IMR-90 (cell line): ENCODE measurements around the gene UVSSA. TPM values are rescaled to one million over a fixed set of nuclear protein-coding genes. Genes with fewer than 3 reads are reported as not detected.

Experiments
- ATAC-seq: fragments of 200-7000 bp; cut with Tn5 transposase; 2 replicates; pipeline ENCODE4 v1.9.1; 2020; ENCODE audit warnings: low read depth, mild to moderate bottlenecking, moderate library complexity
- BruUV-seq: library from RNA; stranded (reverse); fragments of 400-500 nt; replicated peaks from 2 replicates; lab custom pipeline; 2021; lab: Mats Ljungman, UMichigan
- CTCF ChIA-PET: fragments of 300-600 bp; formaldehyde crosslinking; extraction: SDS; loops from one replicate; lab custom pipeline; 2021; ENCODE audit warnings: antibody characterized with exemption; lab: Yijun Ruan, JAX
- POLR2A ChIA-PET: fragments of 300-600 bp; sonication (Branson Sonifier 250); formaldehyde crosslinking; loops from one replicate; lab custom pipeline; 2022; ENCODE audit warnings: antibody characterized with exemption; ENCODE audit not compliant: unreplicated experiment; lab: Charles Lee
- DNase-seq: peaks from one replicate; pipeline ENCODE4 v3.0.0; 2013
- H2AFZ ChIP-seq: replicated peaks from 2 replicates; pipeline ENCODE3; 2013; ENCODE audit warnings: low read length, mild to moderate bottlenecking; ENCODE audit not compliant: poor library complexity
- H2AK5ac ChIP-seq: 2 replicates; pipeline ENCODE4 v1.6.1; 2013; ENCODE audit warnings: low read depth, low read length, inconsistent platforms
- H2AK9ac ChIP-seq: replicated peaks from 2 replicates; pipeline ENCODE3; 2013; ENCODE audit warnings: mild to moderate bottlenecking, low read depth, low read length, moderate library complexity; ENCODE audit not compliant: poor library complexity
- H2BK120ac ChIP-seq: 2 replicates; pipeline ENCODE4 v1.6.1; 2013; ENCODE audit warnings: low read depth, low read length, inconsistent platforms
- H2BK15ac ChIP-seq: 3 replicates; pipeline ENCODE4 v1.6.1; 2013; ENCODE audit warnings: low read depth, low read length, inconsistent platforms
- H2BK20ac ChIP-seq: 2 replicates; pipeline ENCODE4 v1.6.1; 2013; ENCODE audit warnings: low read depth, mild to moderate bottlenecking, inconsistent platforms, low read length, moderate library complexity
- H2BK5ac ChIP-seq: 2 replicates; pipeline ENCODE4 v1.6.1; 2013; ENCODE audit warnings: mild to moderate bottlenecking, low read depth, low read length, inconsistent platforms; ENCODE audit not compliant: poor library complexity, severe bottlenecking
- H3K14ac ChIP-seq: replicated peaks from 2 replicates; pipeline ENCODE4 v1.6.1; 2013; ENCODE audit warnings: low read depth, low read length, inconsistent platforms
- H3K18ac ChIP-seq: 2 replicates; pipeline ENCODE4 v1.6.1; 2013; ENCODE audit warnings: low read depth, low read length, control low read depth
- H3K23ac ChIP-seq: 2 replicates; pipeline ENCODE4 v1.6.1; 2013; ENCODE audit warnings: low read depth, low read length, inconsistent platforms
- H3K27ac ChIP-seq: 2 replicates; pipeline ENCODE4 v1.5.1; 2013; ENCODE audit warnings: mild to moderate bottlenecking, control low read depth, low read length; ENCODE audit not compliant: insufficient read depth
- H3K27me3 ChIP-seq: 2 replicates; pipeline ENCODE4 v1.6.1; 2013; ENCODE audit warnings: low read length; ENCODE audit not compliant: control insufficient read depth, insufficient read depth
- H3K36me3 ChIP-seq: 2 replicates; pipeline ENCODE4 v1.6.1; 2013; ENCODE audit warnings: low read length, mixed read lengths; ENCODE audit not compliant: control insufficient read depth, insufficient read depth
- H3K4ac ChIP-seq: 2 replicates; pipeline ENCODE4 v1.6.1; 2013; ENCODE audit warnings: low read depth, low read length, inconsistent platforms
- H3K4me1 ChIP-seq: 2 replicates; pipeline ENCODE4 v1.6.1; 2013; ENCODE audit warnings: low read length, mixed read lengths; ENCODE audit not compliant: control insufficient read depth, insufficient read depth
- H3K4me2 ChIP-seq: 2 replicates; pipeline ENCODE4 v1.6.1; 2013; ENCODE audit warnings: low read depth, mild to moderate bottlenecking, control low read depth, low read length, moderate library complexity
- H3K4me3 ChIP-seq: 2 replicates; pipeline ENCODE4 v1.5.1; 2013; ENCODE audit warnings: low read depth, mild to moderate bottlenecking, control low read depth, low read length, moderate library complexity; ENCODE audit not compliant: insufficient read depth
- H3K56ac ChIP-seq: 2 replicates; pipeline ENCODE4 v1.6.1; 2013; ENCODE audit warnings: low read length, inconsistent platforms; ENCODE audit not compliant: insufficient read depth; ENCODE audit errors: extremely low read depth
- H3K79me1 ChIP-seq, 2 experiments: 2 replicates each; pipeline ENCODE4 v1.6.1; 2013; ENCODE audit warnings: low read length in 2 of 2, inconsistent platforms in 1 of 2, low read depth in 1 of 2
- H3K9ac ChIP-seq: 2 replicates; pipeline ENCODE4 v1.6.1; 2013; ENCODE audit warnings: low read depth, low read length, control low read depth
- H3K9me1 ChIP-seq: 2 replicates; pipeline ENCODE4 v1.6.1; 2013; ENCODE audit warnings: low read length, inconsistent platforms; ENCODE audit not compliant: insufficient read depth
- H3K9me3 ChIP-seq: 2 replicates; pipeline ENCODE4 v1.6.1; 2013; ENCODE audit warnings: low read length; ENCODE audit not compliant: control insufficient read depth, insufficient read depth
- H4K20me1 ChIP-seq: 2 replicates; pipeline ENCODE4 v1.6.1; 2013; ENCODE audit warnings: low read length, inconsistent platforms; ENCODE audit not compliant: insufficient read depth
- H4K5ac ChIP-seq: 2 replicates; pipeline ENCODE4 v1.6.1; 2013; ENCODE audit warnings: mild to moderate bottlenecking, low read depth, low read length, control low read depth
- H4K8ac ChIP-seq, 2 experiments: 2 replicates each; pipeline ENCODE4 v1.6.1; 2013; ENCODE audit warnings: low read depth in 2 of 2, low read length in 2 of 2, control low read depth in 1 of 2, inconsistent platforms in 1 of 2
- H4K91ac ChIP-seq: 2 replicates; pipeline ENCODE4 v1.6.1; 2013; ENCODE audit warnings: low read depth, low read length, inconsistent platforms; ENCODE audit not compliant: insufficient read depth
- BHLHE40 ChIP-seq: fragments of 150-350 bp; IDR thresholded peaks from 2 replicates; pipeline ENCODE4 v1.6.1; 2016; ENCODE audit warnings: mild to moderate bottlenecking, low read depth, low read length
- CEBPB ChIP-seq: IDR thresholded peaks from 2 replicates; pipeline ENCODE4 v1.6.1; 2012; ENCODE audit warnings: low read depth, low read length, improper control_type of control experiment
- CHD1 ChIP-seq: IDR thresholded peaks from 2 replicates; pipeline ENCODE4 v1.6.1; 2012; ENCODE audit warnings: low read depth, low read length, improper control_type of control experiment
- FOS ChIP-seq: fragments of 150-350 bp; IDR thresholded peaks from 2 replicates; pipeline ENCODE4 v1.6.1; 2016; ENCODE audit warnings: low read depth, low read length
- MAFK ChIP-seq: IDR thresholded peaks from 2 replicates; pipeline ENCODE4 v1.6.1; 2012; ENCODE audit warnings: low read depth, low read length, improper control_type of control experiment
- MAZ ChIP-seq: IDR thresholded peaks from 2 replicates; pipeline ENCODE4 v1.6.1; 2012; ENCODE audit warnings: low read depth, mild to moderate bottlenecking, low read length, improper control_type of control experiment, moderate library complexity, borderline replicate concordance
- MXI1 ChIP-seq: IDR thresholded peaks from 2 replicates; pipeline ENCODE4 v1.6.1; 2012; ENCODE audit warnings: low read depth, mild to moderate bottlenecking, low read length, moderate library complexity, borderline replicate concordance
- NFE2L2 ChIP-seq: fragments of 150-350 bp; IDR thresholded peaks from 2 replicates; pipeline ENCODE4 v1.6.1; 2016; ENCODE audit warnings: low read depth, mild to moderate bottlenecking, low read length
- POLR2A ChIP-seq: IDR thresholded peaks from 2 replicates; pipeline ENCODE4 v1.6.1; 2012; ENCODE audit warnings: mild to moderate bottlenecking, low read depth, low read length
- RAD21 ChIP-seq: IDR thresholded peaks from 2 replicates; pipeline ENCODE4 v1.6.1; 2012; ENCODE audit warnings: low read length, improper control_type of control experiment
- RCOR1 ChIP-seq: IDR thresholded peaks from 2 replicates; pipeline ENCODE4 v1.6.1; 2012; ENCODE audit warnings: mild to moderate bottlenecking, low read length, improper control_type of control experiment; ENCODE audit not compliant: insufficient replicate concordance
- RFX5 ChIP-seq: IDR thresholded peaks from 2 replicates; pipeline ENCODE4 v1.8.0; 2012; ENCODE audit warnings: low read depth, mild to moderate bottlenecking, low read length, moderate library complexity
- SMC3 ChIP-seq: fragments of 150-350 bp; IDR thresholded peaks from 2 replicates; pipeline ENCODE4 v1.6.1; 2016; ENCODE audit warnings: low read depth, mild to moderate bottlenecking, antibody characterized with exemption, low read length, moderate library complexity
- WGBS, 2 experiments: methylation state at CpG; one replicate each; pipeline versions ENCODE4 v1.1.5 to v1.1.7; 2013; ENCODE audit warnings: missing lambda C conversion rate in 2 of 2; ENCODE audit not compliant: insufficient read length in 1 of 2; ENCODE audit errors: extremely low coverage in 2 of 2; 5-methylcytosine and 5-hydroxymethylcytosine counted together
- dilution Hi-C: fragments of 300-500 bp; cut with HindIII; formaldehyde crosslinking; loops from one replicate; pipeline ENCODE4 v1.14.3; 2018; ENCODE audit warnings: low sequenced_read_pairs; ENCODE audit not compliant: unreplicated experiment
- in situ Hi-C: fragments of 300-500 bp; cut with MboI; formaldehyde crosslinking; loops from 3 replicates; pipeline ENCODE4 v1.14.3; 2019; ENCODE audit warnings: low sequenced_read_pairs, inconsistent platforms, mixed read lengths
- intact Hi-C: fragments of 100-400 bp; cut with micrococcal nuclease; formaldehyde crosslinking; loops from 2 replicates; pipeline ENCODE4 v1.10.0; 2022
- polyA plus RNA-seq, 3 experiments: library from polyadenylated mRNA; depleted of rRNA; stranded (reverse); fragments of >200 nt; gene quantifications; 2 replicates each; pipeline ENCODE4 v1.2.3, GENCODE V29; 2012; ENCODE audit warnings: low replicate concordance in 1 of 3
- total RNA-seq: library from RNA; depleted of rRNA; stranded (reverse); fragments of >200 nt; gene quantifications from 2 replicates; pipeline ENCODE4 v1.2.3, GENCODE V29; 2012
- TF ChIP-seq, protein P1 (sequence below): fragments of 150-350 bp; IDR thresholded peaks from 2 replicates; pipeline ENCODE4 v1.6.1; 2017; ENCODE audit warnings: mild to moderate bottlenecking, antibody characterized with exemption, low read length, low read depth
- TF ChIP-seq, protein P2 (sequence below): conservative IDR thresholded peaks from 2 replicates; pipeline ENCODE4 v1.5.1; 2012; ENCODE audit warnings: mild to moderate bottlenecking, low read depth, low read length, improper control_type of control experiment

The UVSSA gene
- total and polyA plus RNA-seq, 2 of the 4 experiments (the other 2 are of a cell fraction): 1.4 to 8.4 TPM

DNA sequence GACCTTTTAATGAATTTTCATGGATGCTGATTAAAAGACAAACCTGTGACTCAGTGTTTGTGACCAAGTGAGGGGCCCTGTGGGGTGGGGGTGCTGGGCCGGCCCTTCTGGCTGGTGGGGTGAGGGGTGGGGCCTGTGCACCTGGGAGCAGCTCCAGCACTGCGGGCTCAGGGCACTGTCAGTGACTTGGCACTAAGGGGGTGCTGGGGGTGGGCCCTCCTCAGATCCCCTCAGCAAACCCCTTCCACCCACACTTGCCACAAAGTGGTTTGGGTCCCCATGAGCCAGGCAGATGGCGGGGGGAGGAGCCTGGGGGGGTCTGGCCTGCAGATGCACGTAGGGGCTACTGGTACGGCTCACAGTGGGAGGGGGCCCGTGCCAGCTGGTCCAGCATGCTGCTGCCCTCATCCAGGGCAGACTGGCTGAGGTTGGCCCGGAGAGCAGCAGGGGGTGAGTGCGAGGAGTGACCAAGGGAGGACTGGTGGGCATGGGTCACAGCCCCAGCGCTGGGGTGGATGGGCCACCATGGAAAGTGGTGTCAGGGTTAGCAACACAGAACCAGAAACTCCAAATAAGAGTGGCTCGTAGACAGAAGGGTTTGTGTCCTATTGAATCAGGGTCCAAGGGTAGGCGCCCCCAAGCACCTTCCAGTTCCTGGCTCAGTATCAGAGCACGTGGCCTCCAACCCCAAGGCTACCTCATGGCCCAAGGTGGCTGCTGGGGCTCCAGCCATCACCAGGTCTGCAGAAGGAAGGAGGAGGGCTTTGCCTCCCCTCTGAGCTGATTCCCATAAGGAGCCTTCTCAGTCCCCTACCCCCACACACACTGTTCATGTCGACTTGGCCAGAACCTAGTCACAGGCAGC lies 49.2 kb downstream of the UVSSA start:
- Histone ChIP-seq H3K9me3 (peaks cover 29% of the 10 kb centered on the region), H3K9ac (no peak overlapping the region), H4K8ac (no peak overlapping the region), H3K4me3 (no peak overlapping the region), H2AK9ac (no peak overlapping the region), H3K9me1 (no peaks in the 10 kb centered on the region), H3K27me3 (peaks cover 11% of the 10 kb centered on the region), H3K18ac (no peak overlapping the region), H3K14ac (no peak overlapping the region), H4K20me1 (no peaks in the 10 kb centered on the region), H3K27ac (no peak overlapping the region), H4K5ac (no peak overlapping the region), H2AFZ (peak overlapping the region; percentile 41), H3K23ac (no peak overlapping the region), H3K4ac (no peak overlapping the region), H2BK120ac (no peak overlapping the region), H2BK5ac (no peak overlapping the region), H2AK5ac (no peak overlapping the region), H2BK15ac (no peak overlapping the region), H3K4me1 (no peaks in the 10 kb centered on the region), H3K36me3 (peaks cover 14% of the 10 kb centered on the region), H3K4me2 (no peak overlapping the region), H3K56ac (no peak overlapping the region), H4K91ac (no peak overlapping the region), H2BK20ac (no peak overlapping the region), H3K79me1 (no peaks in the 10 kb centered on the region)
- DNase-seq (no peak), ATAC-seq (no peak)
- dilution Hi-C loops: no loop called here
- BruUV-seq: no TSS peak
- intact Hi-C loops: no loop called here
- WGBS, 2 experiments: 95% methylated on average over 3 of the region's 13 CpGs; no CpG with 5 or more reads in 1 of the 2 experiments
- in situ Hi-C loops: no loop called here
- TF ChIP-seq, protein P1, sequence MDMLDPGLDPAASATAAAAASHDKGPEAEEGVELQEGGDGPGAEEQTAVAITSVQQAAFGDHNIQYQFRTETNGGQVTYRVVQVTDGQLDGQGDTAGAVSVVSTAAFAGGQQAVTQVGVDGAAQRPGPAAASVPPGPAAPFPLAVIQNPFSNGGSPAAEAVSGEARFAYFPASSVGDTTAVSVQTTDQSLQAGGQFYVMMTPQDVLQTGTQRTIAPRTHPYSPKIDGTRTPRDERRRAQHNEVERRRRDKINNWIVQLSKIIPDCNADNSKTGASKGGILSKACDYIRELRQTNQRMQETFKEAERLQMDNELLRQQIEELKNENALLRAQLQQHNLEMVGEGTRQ: no peak
- TF ChIP-seq RAD21 (no peak), MXI1 (no peak), RFX5 (no peak), MAZ (no peak), BHLHE40 (no peak), FOS (no peak), RCOR1 (no peak), CEBPB (no peak), SMC3 (no peak), MAFK (no peak), CHD1 (no peak), POLR2A (no peak), NFE2L2 (no peak)
- TF ChIP-seq, protein P2, sequence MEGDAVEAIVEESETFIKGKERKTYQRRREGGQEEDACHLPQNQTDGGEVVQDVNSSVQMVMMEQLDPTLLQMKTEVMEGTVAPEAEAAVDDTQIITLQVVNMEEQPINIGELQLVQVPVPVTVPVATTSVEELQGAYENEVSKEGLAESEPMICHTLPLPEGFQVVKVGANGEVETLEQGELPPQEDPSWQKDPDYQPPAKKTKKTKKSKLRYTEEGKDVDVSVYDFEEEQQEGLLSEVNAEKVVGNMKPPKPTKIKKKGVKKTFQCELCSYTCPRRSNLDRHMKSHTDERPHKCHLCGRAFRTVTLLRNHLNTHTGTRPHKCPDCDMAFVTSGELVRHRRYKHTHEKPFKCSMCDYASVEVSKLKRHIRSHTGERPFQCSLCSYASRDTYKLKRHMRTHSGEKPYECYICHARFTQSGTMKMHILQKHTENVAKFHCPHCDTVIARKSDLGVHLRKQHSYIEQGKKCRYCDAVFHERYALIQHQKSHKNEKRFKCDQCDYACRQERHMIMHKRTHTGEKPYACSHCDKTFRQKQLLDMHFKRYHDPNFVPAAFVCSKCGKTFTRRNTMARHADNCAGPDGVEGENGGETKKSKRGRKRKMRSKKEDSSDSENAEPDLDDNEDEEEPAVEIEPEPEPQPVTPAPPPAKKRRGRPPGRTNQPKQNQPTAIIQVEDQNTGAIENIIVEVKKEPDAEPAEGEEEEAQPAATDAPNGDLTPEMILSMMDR: no peak
- ChIA-PET POLR2A (no interaction called here), CTCF (no interaction called here)
